Testis (tissue), 3 donors: ENCODE results near the gene NAPG. TPM values are rescaled to one million over a fixed set of nuclear protein-coding genes. Genes with fewer than 3 reads are reported as not detected.

Experiments
- DNase-seq: peaks from one replicate; pipeline ENCODE4 v3.0.0-alpha.2; 2019
- H3K27ac ChIP-seq, 2 donors: fragments of 200-600 bp; sonication (generic); one replicate each; pipeline ENCODE4 v1.5.1; 2019
- H3K27me3 ChIP-seq: fragments of 200-600 bp; sonication (generic); one replicate; pipeline ENCODE4 v1.5.1; 2019
- H3K36me3 ChIP-seq: fragments of 200-600 bp; sonication (generic); one replicate; pipeline ENCODE4 v1.5.1; 2017; ENCODE audit warnings: low read depth; ENCODE audit errors: missing control alignments
- H3K4me1 ChIP-seq: fragments of 200-600 bp; sonication (generic); one replicate; pipeline ENCODE4 v1.5.1; 2019
- H3K4me3 ChIP-seq, 2 donors: fragments of 200-600 bp; sonication (generic); one replicate each; pipeline ENCODE4 v1.5.1; 2017 to 2019
- H3K9me3 ChIP-seq: fragments of 200-600 bp; sonication (generic); one replicate; pipeline ENCODE4 v1.5.1; 2017
- CTCF ChIP-seq, 3 experiments: fragments of 450-650 bp in 2 of 3; fragments of 200-600 bp in 1 of 3; sonication (generic) in 1 of 3; IDR thresholded peaks; one replicate each; pipeline ENCODE4 v1.5.1; 2016 to 2019; ENCODE audit warnings: antibody characterized with exemption in 3 of 3, mild to moderate bottlenecking in 2 of 3, moderate library complexity in 1 of 3
- POLR2A ChIP-seq: fragments of 450-650 bp; IDR thresholded peaks from one replicate; pipeline ENCODE4 v1.6.1; 2017; ENCODE audit warnings: antibody characterized with exemption, mild to moderate bottlenecking, moderate library complexity
- WGBS, 2 donors: methylation state at CpG; one replicate each; pipeline ENCODE4 v1.1.5; 2018; 5-methylcytosine and 5-hydroxymethylcytosine counted together
- intact Hi-C: fragments of 100-400 bp; cut with DNase I; formaldehyde crosslinking; loops from one replicate; pipeline ENCODE4 v1.15.1; 2023; ENCODE audit warnings: low total_unique reads
- polyA plus RNA-seq: library from polyadenylated mRNA; stranded (reverse); fragments of 350-450 nt; fragmentation: Illumina TruSeq; extraction: RNeasy Lipid Tissue Mini Kit (QIAGEN cat#74804); gene quantifications from one replicate; pipeline ENCODE4 v1.2.3, GENCODE V29; 2014; ENCODE audit warnings: low read depth, low replicate concordance; ENCODE audit not compliant: insufficient read depth
- total RNA-seq, 2 donors: library from RNA; depleted of rRNA; stranded (reverse); fragments of >200 nt; gene quantifications; one replicate each; pipeline ENCODE4 v1.2.3, GENCODE V29; 2016

Gene NAPG
- total and polyA plus RNA-seq, 3 donors from 2014 or later = 19.5 to 40.3 (median 33.5) TPM

GRCh38 chr18:10508591-10508990 lies 17.2 kb upstream of the NAPG start:
- Histone ChIP-seq H3K4me3 (no peak overlapping the region), H3K36me3 (no peaks in the 10 kb centered on the region), H3K4me1 (peaks cover 5% of the 10 kb centered on the region), H3K9me3 (no peaks in the 10 kb centered on the region), H3K27me3 (no peaks in the 10 kb centered on the region), H3K27ac (no peak overlapping the region)
- intact Hi-C loops = no loop called here
- no peak for DNase-seq
- TF ChIP-seq CTCF (IDR thresholded peaks at IDR 0.05) = no peak
- no peak for TF ChIP-seq POLR2A

GRCh38 chr18:10511236-10511635 lies 14.6 kb upstream of the NAPG start:
- peaks cover 6% of the 10 kb centered on the region for H3K4me1 ChIP-seq
- 51 to 53% methylated on average over 2 of the region's 2 CpGs for WGBS, 2 donors
- no peak overlapping the region for H3K27ac ChIP-seq
- H3K4me3 ChIP-seq = no peak overlapping the region
- H3K36me3 ChIP-seq = no peaks in the 10 kb centered on the region
- no peak for TF ChIP-seq CTCF (IDR thresholded peaks at IDR 0.05)
- TF ChIP-seq POLR2A = no peak
- no peak for DNase-seq
- H3K9me3 ChIP-seq = no peaks in the 10 kb centered on the region
- intact Hi-C loops = loop anchor here (10.0 kb wide), 1 partner anchor 476 kb away; no protein-coding TSS in a partner anchor
- H3K27me3 ChIP-seq = no peaks in the 10 kb centered on the region

GRCh38 chr18:10514082-10514481 lies 11.7 kb upstream of the NAPG start:
- no peaks in the 10 kb centered on the region for H3K36me3 ChIP-seq
- intact Hi-C loops = loop anchor here (10.0 kb wide), 1 partner anchor 479 kb away; no protein-coding TSS in a partner anchor

GRCh38 chr18:10514601-10515000 lies 11.2 kb upstream of the NAPG start:
- TF ChIP-seq POLR2A = no peak
- TF ChIP-seq CTCF (IDR thresholded peaks at IDR 0.05) = no peak
- no peaks in the 10 kb centered on the region for H3K36me3 ChIP-seq
- DNase-seq = no peak
- H3K4me3 ChIP-seq = no peak overlapping the region
- peak overlapping the region in 1 of 2 donors; percentile 73 for H3K27ac ChIP-seq
- no peaks in the 10 kb centered on the region for H3K9me3 ChIP-seq
- H3K27me3 ChIP-seq = no peaks in the 10 kb centered on the region
- intact Hi-C loops = loop anchor here (10.0 kb wide), 1 partner anchor 480 kb away; no protein-coding TSS in a partner anchor
- peaks cover 6% of the 10 kb centered on the region for H3K4me1 ChIP-seq

More at GRCh38 chr18:10514082-10514481, 11.7 kb upstream of the NAPG start:
- Histone ChIP-seq H3K4me3 (no peak overlapping the region), H3K4me1 (peaks cover 6% of the 10 kb centered on the region), H3K9me3 (no peaks in the 10 kb centered on the region), H3K27ac (peak overlapping the region in 1 of 2 donors; percentile 73), H3K27me3 (no peaks in the 10 kb centered on the region)
- TF ChIP-seq POLR2A (no peak), CTCF (IDR thresholded peaks at IDR 0.05) (no peak)
- WGBS, 2 donors = 38 to 40% methylated on average over 3 of the region's 3 CpGs
- DNase-seq = no peak

DNA sequence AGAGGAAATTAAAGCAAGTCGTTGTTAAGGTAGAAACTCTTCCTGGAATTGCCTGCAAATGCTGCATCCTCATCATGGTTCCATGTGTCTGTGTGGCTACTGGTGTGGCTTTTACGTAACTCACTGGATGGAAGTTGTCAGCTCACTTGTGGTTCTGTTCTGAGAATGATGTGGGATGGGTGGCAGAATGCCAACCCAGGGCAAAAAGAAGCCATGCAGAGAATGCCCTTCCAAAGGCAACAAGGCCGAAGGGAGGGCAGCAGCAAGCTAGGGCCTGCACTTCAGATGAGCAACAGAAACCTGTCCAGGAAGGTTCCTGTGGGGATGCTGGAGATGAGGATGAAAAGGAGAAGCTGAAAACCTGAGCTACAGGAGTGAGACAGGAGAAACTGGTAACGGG lies 10.4 kb upstream of the NAPG start:
- no peaks in the 10 kb centered on the region for H3K36me3 ChIP-seq
- no peak for DNase-seq
- peak overlapping the region; percentile 19 to 60 for H3K27ac ChIP-seq
- peaks cover 6% of the 10 kb centered on the region for H3K4me1 ChIP-seq
- no peak overlapping the region for H3K4me3 ChIP-seq
- intact Hi-C loops = loop anchor here (10.0 kb wide), 1 partner anchor 481 kb away; no protein-coding TSS in a partner anchor
- TF ChIP-seq POLR2A (no peak), CTCF (IDR thresholded peaks at IDR 0.05) (no peak)
- 61 to 64% methylated on average over 4 of the region's 4 CpGs for WGBS, 2 donors
- no peaks in the 10 kb centered on the region for H3K9me3 ChIP-seq
- H3K27me3 ChIP-seq = no peaks in the 10 kb centered on the region
